DND-41 (cell line): Measurements from ENCODE around the gene ISYNA1.

Experiments
- ATAC-seq: fragments of 200-7000 bp; cut with Tn5 transposase; 3 replicates; pipeline ENCODE4 v1.9.1; 2021; ENCODE audit warnings: low read depth; ENCODE audit not compliant: insufficient read depth
- DNase-seq: peaks from one replicate; pipeline ENCODE4 v3.0.0-alpha.2; 2020
- H2AFZ ChIP-seq: 2 replicates; pipeline ENCODE4 v1.6.0; 2012; ENCODE audit warnings: low read depth, low read length
- H3K27ac ChIP-seq: 2 replicates; pipeline ENCODE4 v1.5.1; 2012; ENCODE audit warnings: low read length, inconsistent platforms
- H3K27me3 ChIP-seq: fragments of 200-600 bp; sonication (generic); 2 replicates; pipeline ENCODE4 v1.6.0; 2012; ENCODE audit warnings: low read length, mild to moderate bottlenecking, inconsistent platforms; ENCODE audit not compliant: insufficient read depth, poor library complexity
- H3K36me3 ChIP-seq: 2 replicates; pipeline ENCODE4 v1.5.1; 2012; ENCODE audit warnings: low read length, inconsistent platforms; ENCODE audit not compliant: insufficient read depth
- H3K4me1 ChIP-seq: 2 replicates; pipeline ENCODE4 v1.5.1; 2012; ENCODE audit warnings: mild to moderate bottlenecking, low read length; ENCODE audit not compliant: insufficient read depth
- H3K4me2 ChIP-seq: 2 replicates; pipeline ENCODE4 v1.6.0; 2012; ENCODE audit warnings: mild to moderate bottlenecking, moderate library complexity, low read length, inconsistent platforms; ENCODE audit not compliant: insufficient read depth
- H3K4me3 ChIP-seq, 2 experiments: fragments of 200-600 bp in 1 of 2; shearing (Covaris generic) in 1 of 2; 2 replicates each; pipeline ENCODE4 v1.5.1; 2012 to 2016; ENCODE audit warnings: inconsistent platforms in 2 of 2, low read length in 2 of 2, mild to moderate bottlenecking in 2 of 2, low read depth in 1 of 2, moderate library complexity in 1 of 2
- H3K79me2 ChIP-seq: 2 replicates; pipeline ENCODE4 v1.6.0; 2012; ENCODE audit warnings: low read length, inconsistent platforms; ENCODE audit not compliant: insufficient read depth
- H3K9ac ChIP-seq: 2 replicates; pipeline ENCODE4 v1.6.0; 2012; ENCODE audit warnings: low read depth, mild to moderate bottlenecking, inconsistent platforms, low read length, moderate library complexity
- H3K9me3 ChIP-seq: 2 replicates; pipeline ENCODE4 v1.5.1; 2012; ENCODE audit warnings: low read length, moderate library complexity, mild to moderate bottlenecking, inconsistent platforms; ENCODE audit not compliant: insufficient read depth, severe bottlenecking
- H4K20me1 ChIP-seq: 2 replicates; pipeline ENCODE4 v1.6.0; 2012; ENCODE audit warnings: low read length; ENCODE audit not compliant: insufficient read depth
- CTCF ChIP-seq: IDR thresholded peaks from 2 replicates; pipeline ENCODE4 v1.5.1; 2012; ENCODE audit warnings: borderline replicate concordance, low read length, moderate library complexity, mild to moderate bottlenecking; ENCODE audit not compliant: poor library complexity, severe bottlenecking; ENCODE audit errors: extremely low read depth
- EZH2 ChIP-seq: IDR thresholded peaks from 3 replicates; pipeline ENCODE4 v1.6.1; 2012; ENCODE audit warnings: borderline replicate concordance, low read depth, mild to moderate bottlenecking, moderate library complexity, low read length, inconsistent platforms; ENCODE audit not compliant: severe bottlenecking

Gene ISYNA1

GRCh38 chr19:18396471-18397241 lies 41.3 kb downstream of the ISYNA1 start:
- Histone ChIP-seq H3K4me2 (no peak overlapping the region), H3K9ac (no peak overlapping the region)

GRCh38 chr19:18393836-18394235 lies 44.1 kb downstream of the ISYNA1 start:
- Histone ChIP-seq H3K4me3 (no peak overlapping the region), H4K20me1 (no peaks in the 10 kb centered on the region)

More at GRCh38 chr19:18396471-18397241, 41.3 kb downstream of the ISYNA1 start:
- ATAC-seq (no peak), DNase-seq (no peak)
- no peaks in the 10 kb centered on the region for H3K36me3 ChIP-seq
- no peak overlapping the region for H3K27ac ChIP-seq
- no peaks in the 10 kb centered on the region for H3K27me3 ChIP-seq
- no peak overlapping the region for H2AFZ ChIP-seq
- no peak overlapping the region for H3K4me3 ChIP-seq
- no peak for TF ChIP-seq CTCF
- no peak for TF ChIP-seq EZH2
- H3K9me3 ChIP-seq: no peaks in the 10 kb centered on the region
- H3K4me1 ChIP-seq: no peaks in the 10 kb centered on the region
- H4K20me1 ChIP-seq: no peaks in the 10 kb centered on the region
- no peaks in the 10 kb centered on the region for H3K79me2 ChIP-seq

GRCh38 chr19:18392926-18393325 lies 45.0 kb downstream of the ISYNA1 start:
- Histone ChIP-seq H3K4me1 (peaks cover 14% of the 10 kb centered on the region), H3K27ac (no peak overlapping the region), H4K20me1 (no peaks in the 10 kb centered on the region), H3K4me3 (no peak overlapping the region), H3K79me2 (no peaks in the 10 kb centered on the region), H3K36me3 (no peaks in the 10 kb centered on the region), H2AFZ (no peak overlapping the region), H3K27me3 (peaks cover 9% of the 10 kb centered on the region), H3K4me2 (no peak overlapping the region), H3K9me3 (no peaks in the 10 kb centered on the region), H3K9ac (no peak overlapping the region)
- DNase-seq: no peak
- no peak for ATAC-seq
- no peak for TF ChIP-seq CTCF
- no peak for TF ChIP-seq EZH2

More at GRCh38 chr19:18393836-18394235, 44.1 kb downstream of the ISYNA1 start:
- no peaks in the 10 kb centered on the region for H3K9me3 ChIP-seq
- no peak for DNase-seq
- H3K36me3 ChIP-seq: no peaks in the 10 kb centered on the region
- TF ChIP-seq EZH2 (no peak), CTCF (no peak)
- H3K79me2 ChIP-seq: no peaks in the 10 kb centered on the region
- H3K27ac ChIP-seq: no peak overlapping the region
- H3K27me3 ChIP-seq: peaks cover 2% of the 10 kb centered on the region
- H2AFZ ChIP-seq: no peak overlapping the region
- H3K9ac ChIP-seq: no peak overlapping the region
- H3K4me2 ChIP-seq: no peak overlapping the region
- no peak for ATAC-seq
- H3K4me1 ChIP-seq: peaks cover 5% of the 10 kb centered on the region
